Measurements from ENCODE around the gene LAPTM5.

Gene LAPTM5

GRCh38 chr1:30730346-30731108, 27.0 kb downstream of the LAPTM5 start:
- DNase-seq (ENCODE audit: low read depth, low spot score) = no peak

- no peak for DNase-seq (ENCODE audit: low read depth, low spot score)
These were observed 27.7 kb downstream of the LAPTM5 start for GRCh38 chr1:30729901-30730300.

- DNase-seq (ENCODE audit: low read depth, low spot score) = no peak
These were observed 28.5 kb downstream of the LAPTM5 start for GRCh38 chr1:30728832-30729638.

GRCh38 chr1:30728340-30728739, 29.2 kb downstream of the LAPTM5 start:
- DNase-seq (ENCODE audit: low read depth, low spot score) = no peak

- DNase-seq (ENCODE audit: low read depth, low spot score) = no peak
These were observed 29.8 kb downstream of the LAPTM5 start for GRCh38 chr1:30727824-30728223.

GRCh38 chr1:30726773-30727684, 30.5 kb downstream of the LAPTM5 start:
- no peak for DNase-seq (ENCODE audit: low read depth, low spot score)

- no peak for DNase-seq (ENCODE audit: low read depth, low spot score)
These were observed 31.3 kb downstream of the LAPTM5 start for GRCh38 chr1:30726236-30726635.

GRCh38 chr1:30725450-30726095, 32.0 kb downstream of the LAPTM5 start:
- no peak for DNase-seq (ENCODE audit: low read depth, low spot score)

GRCh38 chr1:30724655-30725421, 32.7 kb downstream of the LAPTM5 start:
- DNase-seq (ENCODE audit: low read depth, low spot score) = no peak

- no peak for DNase-seq (ENCODE audit: low read depth, low spot score)
These were observed 33.4 kb downstream of the LAPTM5 start for GRCh38 chr1:30724175-30724574.

- DNase-seq (ENCODE audit: low read depth, low spot score) = no peak
These were observed 34.2 kb downstream of the LAPTM5 start, which contains the start of gene MATN1 for GRCh38 chr1:30723331-30723755. Gene MATN1 (minus strand): TSS chr1:30723585. CDS start chr1:30723551, 34 bp downstream.

GRCh38 chr1:30721812-30722537, 35.6 kb downstream of the LAPTM5 start:
- DNase-seq (ENCODE audit: low read depth, low spot score) = no peak

- DNase-seq (ENCODE audit: low read depth, low spot score) = no peak
These were observed 36.2 kb downstream of the LAPTM5 start for GRCh38 chr1:30721341-30721793.

- no peak for DNase-seq (ENCODE audit: low read depth, low spot score)
These were observed 37.0 kb downstream of the LAPTM5 start for GRCh38 chr1:30720271-30721223.

GRCh38 chr1:30719406-30720270, 37.9 kb downstream of the LAPTM5 start:
- DNase-seq (ENCODE audit: low read depth, low spot score) = no peak

- DNase-seq (ENCODE audit: low read depth, low spot score) = no peak
These were observed 38.8 kb downstream of the LAPTM5 start for GRCh38 chr1:30718636-30719405.
